ENCODE data around the gene CDH4.

Gene CDH4

GRCh38 chr20:61926253-61926613 lies 674.2 kb downstream of the CDH4 start:
- H3K4me3 ChIP-seq (ENCODE audit: low read depth, low read length) = no peak overlapping the region
- no peak for TF ChIP-seq CTCF (IDR thresholded peaks at IDR 0.05; ENCODE audit: control insufficient read depth, extremely low read depth, insufficient read depth)
- DNase-seq (ENCODE audit: low read depth) = no peak

- no peak overlapping the region for H3K4me3 ChIP-seq (ENCODE audit: low read depth, low read length)
- no peak for TF ChIP-seq CTCF (IDR thresholded peaks at IDR 0.05; ENCODE audit: control insufficient read depth, extremely low read depth, insufficient read depth)
Measured at GRCh38 chr20:61926796-61927192, 674.7 kb downstream of the CDH4 start.

GRCh38 chr20:61927193-61927825 lies 675.2 kb downstream of the CDH4 start:
- no peak overlapping the region for H3K4me3 ChIP-seq (ENCODE audit: low read depth, low read length)
- no peak for DNase-seq (ENCODE audit: low read depth)
- no peak for TF ChIP-seq CTCF (IDR thresholded peaks at IDR 0.05; ENCODE audit: control insufficient read depth, extremely low read depth, insufficient read depth)

More at GRCh38 chr20:61926796-61927192, 674.7 kb downstream of the CDH4 start:
- no peak for DNase-seq (ENCODE audit: low read depth)

- no peak for DNase-seq (ENCODE audit: low read depth)
- no peak for TF ChIP-seq CTCF (IDR thresholded peaks at IDR 0.05; ENCODE audit: control insufficient read depth, extremely low read depth, insufficient read depth)
- no peak overlapping the region for H3K4me3 ChIP-seq (ENCODE audit: low read depth, low read length)
Measured at GRCh38 chr20:61927826-61928541, 675.9 kb downstream of the CDH4 start.

GRCh38 chr20:61929561-61929960 lies 677.5 kb downstream of the CDH4 start:
- no peak for TF ChIP-seq CTCF (IDR thresholded peaks at IDR 0.05; ENCODE audit: control insufficient read depth, extremely low read depth, insufficient read depth)
- no peak overlapping the region for H3K4me3 ChIP-seq (ENCODE audit: low read depth, low read length)
- no peak for DNase-seq (ENCODE audit: low read depth)

GRCh38 chr20:61929971-61930666 lies 678.1 kb downstream of the CDH4 start:
- H3K4me3 ChIP-seq (ENCODE audit: low read depth, low read length) = no peak overlapping the region
- TF ChIP-seq CTCF (IDR thresholded peaks at IDR 0.05; ENCODE audit: control insufficient read depth, extremely low read depth, insufficient read depth) = no peak
- DNase-seq (ENCODE audit: low read depth) = no peak

Measured in LNCaP clone FGC (cell line).